ENCODE data around the gene ZNF451.

The ZNF451 gene

GRCh38 chr6:57141451-57142177 lies 51.6 kb downstream of the ZNF451 start:
- no peaks in the 10 kb centered on the region for H3K27me3 ChIP-seq (ENCODE audit: insufficient read depth, low read depth)
- H4K20me1 ChIP-seq (ENCODE audit: insufficient read depth) = no peaks in the 10 kb centered on the region
- no peak overlapping the region for H3K9ac ChIP-seq
- H2AFZ ChIP-seq (ENCODE audit: low read depth) = no peak overlapping the region
- no peak overlapping the region for H3K27ac ChIP-seq
- no peak for TF ChIP-seq CTCF (conservative IDR thresholded peaks at IDR 0.05; ENCODE audit: low read depth, low read length)
- no peak overlapping the region for H3K4me2 ChIP-seq
- H3K79me2 ChIP-seq (ENCODE audit: insufficient read depth, low read depth) = no peaks in the 10 kb centered on the region
- H3K4me1 ChIP-seq (ENCODE audit: low read depth, poor library complexity, severe bottlenecking) = peaks cover 13% of the 10 kb centered on the region
- H3K4me3 ChIP-seq (IDR thresholded peaks at IDR 0.05; ENCODE audit: insufficient read depth, low read depth, low read length) = no peak overlapping the region
- H3K36me3 ChIP-seq (ENCODE audit: insufficient read depth) = no peaks in the 10 kb centered on the region

GRCh38 chr6:57142178-57142525 lies 52.2 kb downstream of the ZNF451 start:
- Histone ChIP-seq H3K4me2 (no peak overlapping the region), H3K4me1 (ENCODE audit: low read depth, poor library complexity, severe bottlenecking) (peaks cover 18% of the 10 kb centered on the region), H2AFZ (ENCODE audit: low read depth) (no peak overlapping the region), H3K36me3 (ENCODE audit: insufficient read depth) (no peaks in the 10 kb centered on the region), H3K27me3 (ENCODE audit: insufficient read depth, low read depth) (no peaks in the 10 kb centered on the region), H3K9ac (no peak overlapping the region), H3K79me2 (ENCODE audit: insufficient read depth, low read depth) (no peaks in the 10 kb centered on the region), H3K27ac (no peak overlapping the region), H3K4me3 (IDR thresholded peaks at IDR 0.05; ENCODE audit: insufficient read depth, low read depth, low read length) (no peak overlapping the region), H4K20me1 (ENCODE audit: insufficient read depth) (no peaks in the 10 kb centered on the region)
- TF ChIP-seq CTCF (conservative IDR thresholded peaks at IDR 0.05; ENCODE audit: low read depth, low read length) = no peak

- TF ChIP-seq CTCF (conservative IDR thresholded peaks at IDR 0.05; ENCODE audit: low read depth, low read length) = no peak
- H3K79me2 ChIP-seq (ENCODE audit: insufficient read depth, low read depth) = no peaks in the 10 kb centered on the region
- H3K27ac ChIP-seq = no peak overlapping the region
- no peak overlapping the region for H3K9ac ChIP-seq
- H3K4me1 ChIP-seq (ENCODE audit: low read depth, poor library complexity, severe bottlenecking) = peaks cover 32% of the 10 kb centered on the region
- H3K4me2 ChIP-seq = no peak overlapping the region
- no peaks in the 10 kb centered on the region for H3K27me3 ChIP-seq (ENCODE audit: insufficient read depth, low read depth)
- no peak overlapping the region for H2AFZ ChIP-seq (ENCODE audit: low read depth)
- H4K20me1 ChIP-seq (ENCODE audit: insufficient read depth) = no peaks in the 10 kb centered on the region
- H3K4me3 ChIP-seq (IDR thresholded peaks at IDR 0.05; ENCODE audit: insufficient read depth, low read depth, low read length) = no peak overlapping the region
- H3K36me3 ChIP-seq (ENCODE audit: insufficient read depth) = no peaks in the 10 kb centered on the region
These were observed 53.7 kb downstream of the ZNF451 start for GRCh38 chr6:57143690-57144089.

GRCh38 chr6:57147401-57147800 lies 57.4 kb downstream of the ZNF451 start:
- no peak for TF ChIP-seq CTCF (conservative IDR thresholded peaks at IDR 0.05; ENCODE audit: low read depth, low read length)

More at GRCh38 chr6:57147401-57147800, 57.4 kb downstream of the ZNF451 start:
- Histone ChIP-seq H3K4me1 (ENCODE audit: low read depth, poor library complexity, severe bottlenecking) (peaks cover 56% of the 10 kb centered on the region), H3K4me2 (peak overlapping the region; percentile 90), H2AFZ (ENCODE audit: low read depth) (no peak overlapping the region), H3K27me3 (ENCODE audit: insufficient read depth, low read depth) (no peaks in the 10 kb centered on the region), H3K27ac (peak overlapping the region; percentile 89), H4K20me1 (ENCODE audit: insufficient read depth) (no peaks in the 10 kb centered on the region), H3K79me2 (ENCODE audit: insufficient read depth, low read depth) (no peaks in the 10 kb centered on the region), H3K36me3 (ENCODE audit: insufficient read depth) (no peaks in the 10 kb centered on the region; the same call in none of the 2 replicates), H3K9ac (peak overlapping the region; percentile 32; the same call in 1 of the 2 replicates), H3K4me3 (IDR thresholded peaks at IDR 0.05; ENCODE audit: insufficient read depth, low read depth, low read length) (no peak overlapping the region)
